Activated T-helper 17 cell treated with anti-CD3 and anti-CD28 coated beads, Interleukin-2, amount 50 U/mL, for 72 hours (primary cell): ENCODE measurements around the gene CD2BP2. TPM values are rescaled to one million over a fixed set of nuclear protein-coding genes. Genes with fewer than 3 reads are reported as not detected.
"Not testable (repeated sequence)": the region's sequence is repeated elsewhere in the genome, so short reads cannot be mapped to it uniquely, and the experiment has no call there.

Experiments
- ATAC-seq: fragments of 150-1000 bp; cut with Tn5 transposase; replicated peaks from 2 replicates; pipeline ENCODE4 v1.10.0; 2021; ENCODE audit warnings: mild to moderate bottlenecking, moderate library complexity
- H3K27ac Mint-ChIP-seq: one replicate; pipeline ENCODE4 v1.8.0; 2022; ENCODE audit warnings: mixed read lengths
- H3K27me3 Mint-ChIP-seq: one replicate; pipeline ENCODE4 v1.8.0; 2022; ENCODE audit warnings: mixed read lengths
- H3K36me3 Mint-ChIP-seq: one replicate; pipeline ENCODE4 v1.8.0; 2022; ENCODE audit warnings: low read depth, mild to moderate bottlenecking, mixed read lengths
- H3K4me1 Mint-ChIP-seq: one replicate; pipeline ENCODE4 v1.8.0; 2022; ENCODE audit warnings: mixed read lengths
- H3K4me3 Mint-ChIP-seq: one replicate; pipeline ENCODE4 v1.8.0; 2022; ENCODE audit warnings: mild to moderate bottlenecking, mixed read lengths
- H3K9me3 Mint-ChIP-seq: one replicate; pipeline ENCODE4 v1.8.0; 2022; ENCODE audit warnings: mixed read lengths
- total RNA-seq, 2 donors: library from RNA; stranded (reverse); gene quantifications; one replicate each; pipeline ENCODE4 v1.2.3, GENCODE V29; 2022

CD2BP2 gene
- 10 to 100 TPM; 51.0 to 69.9 TPM for total RNA-seq

- Mint-ChIP-seq H3K4me3 (peak within 1 kb of the TSS; percentile 93), H3K36me3 (peaks cover 87% of the 10 kb centered on the region), H3K9me3 (no peaks in the 10 kb centered on the region), H3K4me1 (peaks cover 28% of the 10 kb centered on the region), H3K27me3 (no peaks in the 10 kb centered on the region), H3K27ac (peak within 1 kb of the TSS; percentile 98)
- ATAC-seq: peak; percentile 89
These were observed at the start of gene CD2BP2 for GRCh38 chr16:30355144-30355953. Gene CD2BP2, minus strand, starts transcription at chr16:30355308. Its CDS starts 627 bp downstream, at chr16:30354681.

GRCh38 chr16:30401768-30402425 is 46.8 kb upstream of the CD2BP2 start:
- Mint-ChIP-seq H3K9me3 (no peaks in the 10 kb centered on the region), H3K27ac (no peak overlapping the region), H3K4me1 (peaks cover 5% of the 10 kb centered on the region), H3K4me3 (peak overlapping the region; percentile 90), H3K27me3 (no peaks in the 10 kb centered on the region), H3K36me3 (peaks cover 13% of the 10 kb centered on the region)
- ATAC-seq: no peak

GRCh38 chr16:30399435-30400186 is 44.5 kb upstream of the CD2BP2 start:
- Mint-ChIP-seq H3K27ac (peak overlapping the region; percentile 93), H3K27me3 (no peaks in the 10 kb centered on the region), H3K9me3 (no peaks in the 10 kb centered on the region), H3K4me3 (peak overlapping the region; percentile 90), H3K4me1 (peaks cover 16% of the 10 kb centered on the region), H3K36me3 (peaks cover 22% of the 10 kb centered on the region)
- no peak for ATAC-seq

- ATAC-seq: no peak
- H3K4me3 Mint-ChIP-seq: peak overlapping the region; percentile 90
- H3K36me3 Mint-ChIP-seq: peaks cover 22% of the 10 kb centered on the region
- no peaks in the 10 kb centered on the region for H3K9me3 Mint-ChIP-seq
- H3K27ac Mint-ChIP-seq: no peak overlapping the region
- H3K4me1 Mint-ChIP-seq: peaks cover 20% of the 10 kb centered on the region
- H3K27me3 Mint-ChIP-seq: no peaks in the 10 kb centered on the region
These were observed 43.7 kb upstream of the CD2BP2 start for GRCh38 chr16:30398661-30399434.

- Mint-ChIP-seq H3K9me3 (no peaks in the 10 kb centered on the region), H3K36me3 (peaks cover 22% of the 10 kb centered on the region), H3K27ac (no peak overlapping the region), H3K4me1 (peaks cover 20% of the 10 kb centered on the region), H3K27me3 (no peaks in the 10 kb centered on the region), H3K4me3 (peak overlapping the region; percentile 90)
- no peak for ATAC-seq
These were observed 42.9 kb upstream of the CD2BP2 start for GRCh38 chr16:30397776-30398660.

- peaks cover 22% of the 10 kb centered on the region for H3K36me3 Mint-ChIP-seq
- H3K4me3 Mint-ChIP-seq: peak overlapping the region; percentile 97
- no peaks in the 10 kb centered on the region for H3K9me3 Mint-ChIP-seq
- peaks cover 20% of the 10 kb centered on the region for H3K4me1 Mint-ChIP-seq
- ATAC-seq: no peak
- peak overlapping the region; percentile 91 for H3K27ac Mint-ChIP-seq
- H3K27me3 Mint-ChIP-seq: no peaks in the 10 kb centered on the region
These were observed 41.9 kb upstream of the CD2BP2 start for GRCh38 chr16:30397056-30397455.

- peaks cover 22% of the 10 kb centered on the region for H3K36me3 Mint-ChIP-seq
- H3K27ac Mint-ChIP-seq: peak overlapping the region; percentile 91
- peaks cover 20% of the 10 kb centered on the region for H3K4me1 Mint-ChIP-seq
- H3K9me3 Mint-ChIP-seq, H3K27me3 Mint-ChIP-seq, ATAC-seq: not testable (repeated sequence)
- H3K4me3 Mint-ChIP-seq: peak overlapping the region; percentile 97
These were observed 41.5 kb upstream of the CD2BP2 start for GRCh38 chr16:30396627-30397026.

GRCh38 chr16:30395992-30396585 is 41.0 kb upstream of the CD2BP2 start:
- Mint-ChIP-seq H3K9me3 (no peaks in the 10 kb centered on the region), H3K27ac (peak overlapping the region; percentile 91), H3K36me3 (peaks cover 22% of the 10 kb centered on the region), H3K4me3 (peak overlapping the region; percentile 97), H3K4me1 (peaks cover 20% of the 10 kb centered on the region), H3K27me3 (no peaks in the 10 kb centered on the region)
- peak; percentile 31 for ATAC-seq

- Mint-ChIP-seq H3K36me3 (peaks cover 22% of the 10 kb centered on the region), H3K4me1 (peaks cover 20% of the 10 kb centered on the region), H3K9me3 (no peaks in the 10 kb centered on the region), H3K4me3 (peak within 1 kb of the TSS; percentile 97), H3K27me3 (no peaks in the 10 kb centered on the region), H3K27ac (peak within 1 kb of the TSS; percentile 91)
- ATAC-seq: peak; percentile 81
These were observed 40.3 kb upstream of the CD2BP2 start, which contains the start of gene ZNF48 for GRCh38 chr16:30395155-30395991. Gene ZNF48, plus strand, starts transcription at chr16:30395420. Its CDS starts 375 bp downstream, at chr16:30395795.

GRCh38 chr16:30394592-30395154 is 39.6 kb upstream of the CD2BP2 start:
- Mint-ChIP-seq H3K27me3 (no peaks in the 10 kb centered on the region), H3K4me1 (peaks cover 20% of the 10 kb centered on the region), H3K27ac (peak overlapping the region; percentile 79), H3K9me3 (no peaks in the 10 kb centered on the region), H3K4me3 (peak overlapping the region; percentile 97), H3K36me3 (peaks cover 22% of the 10 kb centered on the region)
- ATAC-seq: no peak

GRCh38 chr16:30383521-30383920 is 28.4 kb upstream of the CD2BP2 start:
- Mint-ChIP-seq H3K9me3 (no peaks in the 10 kb centered on the region), H3K27ac (peak overlapping the region; percentile 81), H3K27me3 (no peaks in the 10 kb centered on the region), H3K4me1 (peaks cover 10% of the 10 kb centered on the region), H3K4me3 (peak overlapping the region; percentile 85), H3K36me3 (peaks cover 33% of the 10 kb centered on the region)
- no peak for ATAC-seq
